Osteocyte (in vitro differentiated cells): ENCODE measurements around the gene C1QTNF12. TPM values are rescaled to one million over a fixed set of nuclear protein-coding genes. Genes with fewer than 3 reads are reported as not detected.

Experiments used
- DNase-seq: peaks from one replicate; pipeline ENCODE4 v3.0.0; 2021; ENCODE audit warnings: mixed read lengths; ENCODE audit not compliant: unreplicated experiment; ENCODE audit errors: extremely low spot score
- H3K27ac Mint-ChIP-seq: one replicate; pipeline ENCODE4 v1.8.0; 2021; ENCODE audit warnings: mild to moderate bottlenecking, mixed read lengths; ENCODE audit not compliant: unreplicated experiment
- H3K27me3 Mint-ChIP-seq: one replicate; pipeline ENCODE4 v1.8.0; 2021; ENCODE audit warnings: mixed read lengths; ENCODE audit not compliant: unreplicated experiment
- H3K36me3 Mint-ChIP-seq: one replicate; pipeline ENCODE4 v1.8.0; 2021; ENCODE audit warnings: mixed read lengths; ENCODE audit not compliant: unreplicated experiment
- H3K4me1 Mint-ChIP-seq: one replicate; pipeline ENCODE4 v1.8.0; 2021; ENCODE audit warnings: mixed read lengths; ENCODE audit not compliant: unreplicated experiment
- H3K4me3 Mint-ChIP-seq: one replicate; pipeline ENCODE4 v1.8.0; 2021; ENCODE audit warnings: mild to moderate bottlenecking, moderate library complexity, mixed read lengths; ENCODE audit not compliant: unreplicated experiment
- H3K9me3 Mint-ChIP-seq: one replicate; pipeline ENCODE4 v1.8.0; 2021; ENCODE audit warnings: mixed read lengths; ENCODE audit not compliant: unreplicated experiment
- CTCF ChIP-seq: fragments of 200-600 bp; sonication (generic); IDR thresholded peaks from 2 replicates; pipeline ENCODE4 v1.5.0; 2021; ENCODE audit warnings: antibody characterized with exemption, mild to moderate bottlenecking, moderate library complexity
- total RNA-seq: library from RNA; stranded (reverse); gene quantifications from 2 replicates; pipeline ENCODE4 v1.2.1, GENCODE V29; 2021

Gene C1QTNF12
- total RNA-seq, 1 donor from 2014 or later: 3.6 TPM

GRCh38 chr1:1222575-1223225 lies 23.8 kb downstream of the C1QTNF12 start:
- H3K4me1 Mint-ChIP-seq: peaks cover 1% of the 10 kb centered on the region
- H3K9me3 Mint-ChIP-seq: no peaks in the 10 kb centered on the region
- H3K27me3 Mint-ChIP-seq: no peaks in the 10 kb centered on the region
- H3K4me3 Mint-ChIP-seq: no peak overlapping the region
- TF ChIP-seq CTCF: no peak
- peaks cover 28% of the 10 kb centered on the region for H3K36me3 Mint-ChIP-seq
- no peak overlapping the region for H3K27ac Mint-ChIP-seq
- DNase-seq: no peak

- Mint-ChIP-seq H3K4me1 (peaks cover 1% of the 10 kb centered on the region), H3K36me3 (peaks cover 28% of the 10 kb centered on the region)
Measured at GRCh38 chr1:1221887-1222574, 24.5 kb downstream of the C1QTNF12 start.

GRCh38 chr1:1220197-1220596 lies 26.3 kb downstream of the C1QTNF12 start:
- Mint-ChIP-seq H3K27me3 (no peaks in the 10 kb centered on the region), H3K36me3 (peaks cover 27% of the 10 kb centered on the region), H3K9me3 (no peaks in the 10 kb centered on the region), H3K27ac (no peak overlapping the region), H3K4me1 (peaks cover 11% of the 10 kb centered on the region), H3K4me3 (no peak overlapping the region)
- DNase-seq: no peak
- no peak for TF ChIP-seq CTCF

More at GRCh38 chr1:1221887-1222574, 24.5 kb downstream of the C1QTNF12 start:
- DNase-seq: no peak
- Mint-ChIP-seq H3K9me3 (no peaks in the 10 kb centered on the region), H3K4me3 (no peak overlapping the region), H3K27ac (no peak overlapping the region), H3K27me3 (no peaks in the 10 kb centered on the region)
- no peak for TF ChIP-seq CTCF

GRCh38 chr1:1219341-1219740 lies 27.2 kb downstream of the C1QTNF12 start:
- Mint-ChIP-seq H3K27me3 (no peaks in the 10 kb centered on the region), H3K36me3 (peaks cover 25% of the 10 kb centered on the region), H3K27ac (no peak overlapping the region), H3K4me1 (peaks cover 19% of the 10 kb centered on the region), H3K4me3 (no peak overlapping the region), H3K9me3 (no peaks in the 10 kb centered on the region)
- no peak for TF ChIP-seq CTCF
- no peak for DNase-seq

- Mint-ChIP-seq H3K36me3 (peaks cover 24% of the 10 kb centered on the region), H3K4me1 (peaks cover 19% of the 10 kb centered on the region), H3K27me3 (no peaks in the 10 kb centered on the region), H3K9me3 (no peaks in the 10 kb centered on the region), H3K27ac (no peak overlapping the region), H3K4me3 (no peak overlapping the region)
- no peak for DNase-seq
- TF ChIP-seq CTCF: no peak
Measured at GRCh38 chr1:1218524-1219200, 27.9 kb downstream of the C1QTNF12 start.
